GM23338 (cell line): ENCODE data around the gene MYCN. TPM values are rescaled to one million over a fixed set of nuclear protein-coding genes. Genes with fewer than 3 reads are reported as not detected.

Experiments used
- CREB1 ChIP-seq: fragments of 250-450 bp; sonication (Bioruptor Pico); IDR thresholded peaks from 2 replicates; pipeline ENCODE4 v1.5.0; 2020; ENCODE audit warnings: low read depth, mild to moderate bottlenecking, moderate library complexity
- CTCF ChIP-seq, 2 experiments: fragments of 200-600 bp in 1 of 2; sonication (generic) in 1 of 2; conservative IDR thresholded peaks; 2 replicates each; pipeline versions ENCODE4 v1.5.1 to v1.6.1; 2016 to 2017; ENCODE audit warnings: antibody characterized with exemption in 2 of 2, low read depth in 2 of 2, mild to moderate bottlenecking in 2 of 2, moderate library complexity in 1 of 2
- ETS1 ChIP-seq: IDR thresholded peaks from 2 replicates; pipeline ENCODE4 v1.6.1; 2016; ENCODE audit warnings: antibody characterized with exemption
- EZH2 ChIP-seq: fragments of 200-600 bp; sonication (generic); IDR thresholded peaks from one replicate; pipeline ENCODE4 v1.8.0; 2017; ENCODE audit warnings: antibody characterized with exemption, mild to moderate bottlenecking, low read depth; ENCODE audit not compliant: unreplicated experiment
- EZH2phosphoT487 ChIP-seq: fragments of 200-600 bp; sonication (generic); IDR thresholded peaks from one replicate; pipeline ENCODE4 v1.8.1; 2018; ENCODE audit warnings: antibody characterized with exemption; ENCODE audit not compliant: unreplicated experiment
- JUNB ChIP-seq: IDR thresholded peaks from one replicate; pipeline ENCODE4 v1.6.1; 2016; ENCODE audit warnings: antibody characterized with exemption; ENCODE audit not compliant: unreplicated experiment
- POLR2AphosphoS5 ChIP-seq: IDR thresholded peaks from 2 replicates; pipeline ENCODE4 v1.6.1; 2016; ENCODE audit warnings: antibody characterized with exemption, low read depth
- STAT1 ChIP-seq: IDR thresholded peaks from one replicate; pipeline ENCODE4 v1.6.1; 2016; ENCODE audit warnings: antibody characterized with exemption; ENCODE audit not compliant: unreplicated experiment
- ZNF114 ChIP-seq: fragments of 250-450 bp; sonication (Bioruptor Pico); IDR thresholded peaks from 2 replicates; pipeline ENCODE4 v1.5.0; 2020; ENCODE audit warnings: mild to moderate bottlenecking, moderate library complexity
- ZNF331 ChIP-seq: fragments of 250-450 bp; sonication (Bioruptor Pico); IDR thresholded peaks from 2 replicates; pipeline ENCODE4 v1.5.0; 2020; ENCODE audit warnings: low read depth, mild to moderate bottlenecking, moderate library complexity
- ZNF462 ChIP-seq: fragments of 250-450 bp; sonication (Bioruptor Pico); IDR thresholded peaks from 2 replicates; pipeline ENCODE4 v1.5.0; 2020; ENCODE audit warnings: mild to moderate bottlenecking, moderate library complexity
- polyA plus RNA-seq: library from polyadenylated mRNA; unstranded; fragments of >200 nt; fragmentation: Nextera tagmentation; extraction: Ambion mirVana; gene quantifications from 2 replicates; pipeline ENCODE4 v1.2.1, GENCODE V29; 2016
- total RNA-seq: library from RNA; depleted of rRNA; stranded (reverse); fragments of >200 nt; shearing (Covaris generic); gene quantifications from 2 replicates; pipeline ENCODE4 v1.2.3, GENCODE V29; 2014

MYCN gene
- total and polyA plus RNA-seq, 2 experiments from 2014 or later: 50.8 to 145 TPM

- TF ChIP-seq ZNF462: no peak
- no peak for TF ChIP-seq POLR2AphosphoS5
- TF ChIP-seq JUNB: no peak
- no peak for TF ChIP-seq STAT1
- no peak for TF ChIP-seq ZNF114 (CRISPR knock-in tag)
- TF ChIP-seq CREB1 (CRISPR knock-in tag): no peak
- TF ChIP-seq EZH2phosphoT487: no peak
- no peak for TF ChIP-seq EZH2
- TF ChIP-seq ZNF331 (CRISPR knock-in tag): no peak
- no peak for TF ChIP-seq CTCF (conservative IDR thresholded peaks at IDR 0.05; ENCODE audit: low read depth in 2 of 2)
- no peak for TF ChIP-seq ETS1
These were observed 53.3 kb downstream of the MYCN start (continued) for GRCh38 chr2:15993666-15994065.
